HEK293T (cell line): ENCODE measurements around the gene FER.

Experiments used
- CTCF ChIA-PET: fragments of 350-600 bp; formaldehyde crosslinking; extraction: SDS; loops from one replicate; lab custom pipeline; 2021; ENCODE audit warnings: antibody characterized with exemption, inconsistent platforms; lab: Yijun Ruan, JAX
- POLR2A ChIA-PET: fragments of 350-600 bp; formaldehyde crosslinking; extraction: SDS; loops from one replicate; lab custom pipeline; 2020; ENCODE audit warnings: antibody characterized with exemption, inconsistent platforms; lab: Yijun Ruan, JAX
- DNase-seq: peaks from one replicate; pipeline ENCODE4 v3.0.0; 2012; ENCODE audit warnings: mixed read lengths; ENCODE audit errors: extremely low spot score
- ARNT ChIP-seq: fragments of 450-650 bp; IDR thresholded peaks from 2 replicates; pipeline ENCODE4 v1.6.1; 2017; ENCODE audit warnings: mild to moderate bottlenecking
- BHLHE40 ChIP-seq: fragments of 450-650 bp; IDR thresholded peaks from 2 replicates; pipeline ENCODE4 v1.6.1; 2016; ENCODE audit warnings: mild to moderate bottlenecking, moderate library complexity, borderline replicate concordance
- CTBP1 ChIP-seq: fragments of 450-650 bp; IDR thresholded peaks from 2 replicates; pipeline ENCODE4 v1.6.1; 2016; ENCODE audit warnings: borderline replicate concordance
- ELF4 ChIP-seq: fragments of 450-650 bp; IDR thresholded peaks from 2 replicates; pipeline ENCODE4 v1.6.1; 2017; ENCODE audit warnings: antibody characterized with exemption
- FOXA1 ChIP-seq: fragments of 450-650 bp; IDR thresholded peaks from 2 replicates; pipeline ENCODE4 v1.6.1; 2016; ENCODE audit warnings: mild to moderate bottlenecking
- FOXK2 ChIP-seq: fragments of 450-650 bp; IDR thresholded peaks from 2 replicates; pipeline ENCODE4 v1.6.1; 2016; ENCODE audit warnings: mild to moderate bottlenecking
- FOXM1 ChIP-seq: fragments of 450-650 bp; IDR thresholded peaks from 2 replicates; pipeline ENCODE4 v1.6.1; 2017; ENCODE audit warnings: mild to moderate bottlenecking, borderline replicate concordance
- HDGF ChIP-seq: fragments of 450-650 bp; IDR thresholded peaks from 2 replicates; pipeline ENCODE4 v1.6.1; 2017; ENCODE audit warnings: antibody characterized with exemption, borderline replicate concordance
- L3MBTL2 ChIP-seq: fragments of 450-650 bp; conservative IDR thresholded peaks from 2 replicates; pipeline ENCODE4 v1.6.1; 2016; ENCODE audit warnings: mild to moderate bottlenecking
- LEF1 ChIP-seq: fragments of 450-650 bp; IDR thresholded peaks from 2 replicates; pipeline ENCODE4 v1.6.1; 2017; ENCODE audit warnings: mild to moderate bottlenecking, borderline replicate concordance
- NFRKB ChIP-seq: fragments of 450-650 bp; IDR thresholded peaks from 2 replicates; pipeline ENCODE4 v1.6.1; 2016; ENCODE audit warnings: mild to moderate bottlenecking, moderate library complexity
- SP1 ChIP-seq: fragments of 450-650 bp; IDR thresholded peaks from 2 replicates; pipeline ENCODE4 v1.6.1; 2017
- SUZ12 ChIP-seq: fragments of 450-650 bp; IDR thresholded peaks from 2 replicates; pipeline ENCODE4 v1.6.1; 2016; ENCODE audit warnings: mild to moderate bottlenecking
- TARDBP ChIP-seq: fragments of 450-650 bp; IDR thresholded peaks from 2 replicates; pipeline ENCODE4 v1.6.1; 2016
- ZNF384 ChIP-seq: fragments of 450-650 bp; IDR thresholded peaks from 2 replicates; pipeline ENCODE4 v1.6.1; 2016
- TF ChIP-seq, protein P1 (sequence below): fragments of 450-650 bp; IDR thresholded peaks from 2 replicates; pipeline ENCODE4 v1.6.1; 2016

Gene FER

DNA sequence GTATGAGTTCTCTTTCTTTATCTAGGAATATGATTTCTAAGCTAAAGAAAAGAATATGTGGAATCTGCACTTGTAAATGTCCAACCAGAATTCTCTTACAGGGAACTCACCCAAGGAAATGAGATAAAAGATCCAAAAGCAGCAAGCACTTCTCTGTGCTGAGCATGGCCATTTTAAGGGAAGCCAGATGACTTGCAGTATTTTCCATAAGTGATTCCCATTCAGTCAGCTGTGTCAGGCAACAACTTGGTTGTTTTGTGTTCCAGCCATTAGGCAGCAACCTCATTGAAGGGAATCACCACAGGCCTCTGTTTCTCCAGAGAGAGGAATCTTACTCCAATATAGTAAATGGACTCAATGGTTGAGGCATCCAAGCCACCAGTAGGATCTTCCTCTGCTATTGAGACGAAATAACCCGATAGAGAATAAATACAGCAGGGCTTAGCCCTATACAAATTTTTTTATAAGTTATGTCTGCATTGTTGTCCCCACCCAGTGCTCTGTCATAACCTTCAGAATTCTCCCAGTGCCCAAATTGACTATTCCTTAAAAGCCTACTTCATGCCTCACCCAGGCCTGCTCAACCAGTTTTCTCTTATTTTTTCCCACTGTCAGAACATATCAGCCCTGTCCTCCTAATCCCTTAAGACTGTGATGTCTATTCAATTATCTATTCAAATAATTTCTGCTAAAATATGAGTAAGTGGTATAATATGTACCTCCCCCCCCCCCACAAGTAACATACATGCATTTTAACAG is 425.5 kb downstream of the FER start:
- CTCF ChIA-PET = no interaction called here
- DNase-seq = no peak
- POLR2A ChIA-PET = no interaction called here
- no peak for TF ChIP-seq ZNF384
- no peak for TF ChIP-seq FOXK2
- TF ChIP-seq TARDBP = no peak
- no peak for TF ChIP-seq FOXA1
- TF ChIP-seq NFRKB = no peak
- no peak for TF ChIP-seq SP1
- no peak for TF ChIP-seq ARNT
- no peak for TF ChIP-seq LEF1
- TF ChIP-seq FOXM1 = no peak
- TF ChIP-seq SUZ12 = no peak
- TF ChIP-seq CTBP1 = no peak
- no peak for TF ChIP-seq BHLHE40
- TF ChIP-seq ELF4 = no peak
- TF ChIP-seq, protein P1, sequence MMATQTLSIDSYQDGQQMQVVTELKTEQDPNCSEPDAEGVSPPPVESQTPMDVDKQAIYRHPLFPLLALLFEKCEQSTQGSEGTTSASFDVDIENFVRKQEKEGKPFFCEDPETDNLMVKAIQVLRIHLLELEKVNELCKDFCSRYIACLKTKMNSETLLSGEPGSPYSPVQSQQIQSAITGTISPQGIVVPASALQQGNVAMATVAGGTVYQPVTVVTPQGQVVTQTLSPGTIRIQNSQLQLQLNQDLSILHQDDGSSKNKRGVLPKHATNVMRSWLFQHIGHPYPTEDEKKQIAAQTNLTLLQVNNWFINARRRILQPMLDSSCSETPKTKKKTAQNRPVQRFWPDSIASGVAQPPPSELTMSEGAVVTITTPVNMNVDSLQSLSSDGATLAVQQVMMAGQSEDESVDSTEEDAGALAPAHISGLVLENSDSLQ = no peak
- no peak for TF ChIP-seq L3MBTL2
- no peak for TF ChIP-seq HDGF

DNA sequence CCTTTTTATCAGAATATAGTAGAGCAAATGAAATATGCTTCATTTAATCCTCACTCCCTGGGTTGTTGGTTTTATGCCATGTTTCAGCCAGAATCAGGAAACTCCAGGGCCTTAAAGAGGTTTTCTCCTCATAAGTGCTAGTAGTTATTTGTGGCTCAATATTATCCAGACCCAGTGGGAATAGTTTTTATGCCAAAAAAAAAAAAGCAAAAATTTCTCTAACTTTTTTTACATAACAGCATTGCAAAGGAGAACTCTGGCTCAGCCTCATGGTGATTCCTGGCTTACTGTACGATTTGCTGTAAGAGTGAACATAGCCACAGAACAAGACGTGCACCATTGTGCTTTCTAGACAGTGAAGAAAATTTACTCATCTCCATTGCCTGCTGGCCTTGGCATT is 429.5 kb downstream of the FER start:
- DNase-seq = no peak
- CTCF ChIA-PET = no interaction called here
- POLR2A ChIA-PET = no interaction called here
- no peak for TF ChIP-seq FOXK2

DNA sequence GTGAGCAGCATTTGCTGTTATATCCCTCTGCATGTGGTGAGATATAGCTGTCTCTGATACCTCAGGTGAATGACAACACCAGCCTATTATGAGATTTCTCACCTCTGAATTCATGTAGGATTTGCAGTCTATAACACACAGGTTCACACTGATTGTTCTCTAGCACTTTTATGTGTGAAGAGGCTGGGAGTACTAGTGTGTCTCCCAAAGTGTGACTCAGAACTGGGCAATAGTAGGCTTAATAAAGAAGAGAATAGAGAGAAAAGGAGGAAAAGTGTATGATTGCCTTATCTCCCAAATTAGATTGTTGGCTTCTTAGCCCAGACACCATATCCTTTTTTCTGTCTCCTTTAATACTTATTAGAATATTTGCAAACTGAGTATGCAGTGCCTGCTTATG is 430.1 kb downstream of the FER start:
- ChIA-PET CTCF (no interaction called here), POLR2A (no interaction called here)

DNA sequence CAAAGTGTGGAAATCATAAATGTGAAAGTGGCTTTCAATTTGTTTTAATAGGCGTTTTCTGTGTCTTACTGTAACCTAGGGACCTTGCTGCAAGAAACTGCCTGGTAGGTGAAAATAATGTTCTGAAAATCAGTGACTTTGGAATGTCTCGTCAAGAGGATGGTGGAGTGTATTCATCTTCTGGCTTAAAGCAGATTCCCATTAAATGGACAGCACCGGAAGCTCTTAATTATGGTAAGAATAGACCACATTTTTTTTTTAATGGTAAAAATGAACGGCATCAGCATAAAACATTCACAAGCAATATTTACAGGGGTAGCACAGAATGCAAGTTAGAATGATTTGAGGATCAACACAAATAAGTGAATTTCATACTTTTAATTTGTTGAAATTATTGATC is 433.0 kb downstream of the FER start:
- POLR2A ChIA-PET = no interaction called here
- no peak for DNase-seq
- TF ChIP-seq ZNF384 (no peak), FOXM1 (no peak), HDGF (no peak), SP1 (no peak), FOXK2 (no peak), LEF1 (no peak), BHLHE40 (no peak), CTBP1 (no peak), ARNT (no peak), ELF4 (no peak), SUZ12 (no peak), FOXA1 (no peak), NFRKB (no peak), TARDBP (no peak), L3MBTL2 (no peak)
- TF ChIP-seq, protein P1 = no peak
- CTCF ChIA-PET = no interaction called here

More for the DNA sequence above, 430.1 kb downstream of the FER start:
- no peak for DNase-seq
- TF ChIP-seq SUZ12 (no peak), SP1 (no peak), HDGF (no peak), LEF1 (no peak), FOXM1 (no peak), BHLHE40 (no peak), CTBP1 (no peak), FOXK2 (no peak)
- TF ChIP-seq, protein P1 = no peak

DNA sequence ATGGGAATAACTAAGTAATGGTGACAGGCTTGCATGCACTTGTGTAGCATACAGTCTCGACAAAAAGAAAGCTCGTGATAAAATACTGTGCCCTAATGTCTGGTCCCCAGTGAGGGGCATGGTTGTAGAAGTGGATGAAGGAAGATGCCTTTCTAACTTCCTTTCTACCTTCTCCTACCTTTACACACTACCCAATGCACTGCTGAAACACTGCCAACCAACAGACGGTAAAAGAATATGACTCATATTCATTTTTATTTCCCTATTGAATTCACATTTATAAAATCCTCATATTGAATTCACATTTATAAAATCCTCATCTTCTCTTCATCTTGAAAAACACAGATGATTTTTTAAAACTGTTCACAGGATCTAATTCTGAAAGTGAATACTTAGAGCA is 439.1 kb downstream of the FER start:
- POLR2A ChIA-PET = no interaction called here
- CTCF ChIA-PET = no interaction called here
- TF ChIP-seq CTBP1 (no peak), ELF4 (no peak), BHLHE40 (no peak), NFRKB (no peak), LEF1 (no peak), L3MBTL2 (no peak), FOXM1 (no peak), ARNT (no peak), SUZ12 (no peak), ZNF384 (no peak), SP1 (no peak), HDGF (no peak), FOXK2 (no peak), TARDBP (no peak), FOXA1 (no peak)
- TF ChIP-seq, protein P1 = no peak
- no peak for DNase-seq

DNA sequence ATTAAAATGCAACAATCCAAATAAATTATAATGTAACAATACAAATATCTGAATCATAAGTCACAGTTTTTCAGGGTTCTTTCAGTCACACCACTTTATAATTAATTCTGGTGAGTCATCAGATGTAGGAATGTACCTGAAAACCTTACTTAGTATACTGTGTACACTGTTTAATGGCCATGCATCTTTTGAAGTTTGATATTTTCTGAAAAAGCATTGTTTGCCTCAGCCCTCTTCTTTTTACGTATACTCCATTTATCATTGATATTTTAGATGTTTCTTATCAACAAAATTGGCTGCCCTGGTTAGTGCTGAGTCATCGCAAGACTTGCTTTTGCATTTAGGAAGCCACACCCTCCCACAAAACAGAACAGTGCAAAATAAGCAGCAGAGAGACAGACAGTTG is 443.5 kb downstream of the FER start:
- TF ChIP-seq NFRKB (no peak), BHLHE40 (no peak), TARDBP (no peak), ZNF384 (no peak)
- CTCF ChIA-PET = no interaction called here
- DNase-seq = no peak
- POLR2A ChIA-PET = no interaction called here
